K562 (cell line): ENCODE measurements around the gene CCDC167. TPM values are rescaled to one million over a fixed set of nuclear protein-coding genes. Genes with fewer than 3 reads are reported as not detected.
A peak's percentile ranks its signal among the peaks of the same experiment; 100 is the strongest.

Experiments used
- ATF6 ChIP-seq: sonication (generic); formaldehyde crosslinking; IDR thresholded peaks from 2 replicates; pipeline ENCODE4 v1.4.0; 2020; ENCODE audit warnings: mild to moderate bottlenecking, missing genetic modification reagents
- E2F3 ChIP-seq: fragments of 250-450 bp; sonication (Bioruptor Pico); IDR thresholded peaks from 2 replicates; pipeline ENCODE4 v1.4.0; 2020; ENCODE audit warnings: mild to moderate bottlenecking
- ELF4 ChIP-seq: fragments of 450-650 bp; formaldehyde crosslinking; IDR thresholded peaks from 2 replicates; pipeline ENCODE4 v1.4.0; 2022; ENCODE audit warnings: missing genetic modification characterization
- ELK3 ChIP-seq: fragments of 450-650 bp; formaldehyde crosslinking; IDR thresholded peaks from 2 replicates; pipeline ENCODE4 v1.4.0; 2020; ENCODE audit warnings: mild to moderate bottlenecking
- FIP1L1 ChIP-seq: fragments of 200-400 bp; formaldehyde crosslinking; IDR thresholded peaks from 2 replicates; pipeline ENCODE4 v1.6.1; 2018; ENCODE audit warnings: mild to moderate bottlenecking, low read depth, low read length; ENCODE audit not compliant: poor library complexity, severe bottlenecking
- HNRNPL ChIP-seq: fragments of 200-400 bp; formaldehyde crosslinking; IDR thresholded peaks from 2 replicates; pipeline ENCODE4 v1.6.1; 2017; ENCODE audit warnings: low read depth, mild to moderate bottlenecking, low read length
- NR3C1 ChIP-seq: sonication (generic); formaldehyde crosslinking; IDR thresholded peaks from 2 replicates; pipeline ENCODE4 v1.8.1; 2022; ENCODE audit warnings: missing genetic modification reagents
- RBFOX2 ChIP-seq: fragments of 200-400 bp; formaldehyde crosslinking; IDR thresholded peaks from 2 replicates; pipeline ENCODE4 v1.6.1; 2017; ENCODE audit warnings: low read depth, mild to moderate bottlenecking, low read length, moderate library complexity
- REST ChIP-seq, 2 experiments: fragments of 450-650 bp; formaldehyde crosslinking in 1 of 2; IDR thresholded peaks; 2 replicates each; pipeline versions ENCODE4 v1.4.0 to v1.6.1; 2014 to 2020; ENCODE audit warnings: mild to moderate bottlenecking in 2 of 2, borderline replicate concordance in 1 of 2, low read depth in 1 of 2
- TARDBP ChIP-seq: fragments of 450-650 bp; IDR thresholded peaks from 2 replicates; pipeline ENCODE4 v1.6.1; 2016
- ZNF347 ChIP-seq: fragments of 450-650 bp; formaldehyde crosslinking; IDR thresholded peaks from 2 replicates; pipeline ENCODE4 v1.4.0; 2020; ENCODE audit warnings: low read depth, mild to moderate bottlenecking, moderate library complexity
- ZNF583 ChIP-seq: fragments of 250-450 bp; sonication (Bioruptor Pico); IDR thresholded peaks from 2 replicates; pipeline ENCODE4 v1.4.0; 2020
- polyA plus RNA-seq, 8 experiments: library from polyadenylated mRNA; depleted of rRNA in 4 of 8; stranded (reverse) in 5 of 8; unstranded in 3 of 8; fragments of >200 nt; fragmentation: Nextera tagmentation in 2 of 8; fragmentation: Illumina TruSeq in 1 of 8; extraction: Ambion mirVana in 2 of 8; extraction: Trizol in 1 of 8; gene quantifications; 2 replicates each; pipeline versions ENCODE4 v1.2.1 to v1.2.3, GENCODE V29; 2011 to 2014; ENCODE audit warnings: inconsistent platforms in 1 of 8, missing spikeins in 1 of 8
- total RNA-seq, 7 experiments: library from RNA; depleted of rRNA in 6 of 7; stranded (reverse); fragments of >200 nt in 6 of 7; fragmentation: Illumina TruSeq in 2 of 7; extraction: Trizol in 2 of 7; gene quantifications; 2 replicates each; pipeline versions ENCODE4 v1.2.1 to v1.2.3, GENCODE V29; 2011 to 2021; ENCODE audit warnings: low replicate concordance in 1 of 7

CCDC167 gene
- total and polyA plus RNA-seq, 9 of the 15 experiments (the other 6 are each of a cell fraction or from before 2014, with no cell fraction given), result 26.0 to 114 (median 45.2) TPM

GRCh38 chr6:37499433-37500293 lies at the start of gene CCDC167 (continued):
- TF ChIP-seq REST (IDR thresholded peaks at IDR 0.05; ENCODE audit: borderline replicate concordance) (no peak), REST (CRISPR knock-in tag; IDR thresholded peaks at IDR 0.05; ENCODE audit: low read depth) (no peak), ZNF347 (CRISPR knock-in tag) (no peak), NR3C1 (CRISPR knock-in tag) (no peak), ELF4 (0 out of 2 replicates have a peak, but pooled peaks have one; percentile 47), TARDBP (no peak; the same call in 1 of the 2 replicates), ZNF583 (no peak), HNRNPL (no peak), E2F3 (CRISPR knock-in tag) (peak; percentile 90), ELK3 (CRISPR knock-in tag) (no peak), ATF6 (CRISPR knock-in tag) (0 out of 2 replicates have a peak, but pooled peaks have one; percentile 27), FIP1L1 (no peak), RBFOX2 (peak; percentile 77)
